GM21447 (cell line): ENCODE measurements around the gene MICALL2.
A peak's percentile ranks its signal among the peaks of the same experiment; 100 is the strongest.

Source experiments
- ATAC-seq: cut with Tn5 transposase; IDR thresholded peaks from one replicate; pipeline ENCODE4 v1.9.1; 2021; ENCODE audit not compliant: unreplicated experiment

The MICALL2 gene

DNA sequence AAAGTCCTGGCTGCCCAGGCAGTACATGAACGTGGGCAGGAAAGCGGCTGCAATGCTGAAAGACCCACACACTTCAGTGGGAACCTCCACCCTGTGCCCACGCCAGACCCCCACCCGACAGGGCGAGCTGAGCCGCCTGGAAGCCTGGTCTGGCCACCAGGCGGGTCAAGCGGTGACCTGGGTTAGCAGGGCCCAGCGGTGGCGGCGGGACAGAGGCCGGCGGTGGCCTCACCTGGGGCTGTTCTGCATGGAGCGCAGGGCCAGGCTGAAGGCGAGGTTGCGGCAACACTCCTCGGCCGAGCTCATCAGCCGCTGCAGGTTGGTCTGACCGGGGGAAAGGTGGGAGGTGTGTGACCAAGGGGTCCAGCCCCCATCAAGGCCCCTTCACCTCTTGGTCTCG lies 11.6 kb upstream of the MICALL2 start:
- ATAC-seq = no peak

DNA sequence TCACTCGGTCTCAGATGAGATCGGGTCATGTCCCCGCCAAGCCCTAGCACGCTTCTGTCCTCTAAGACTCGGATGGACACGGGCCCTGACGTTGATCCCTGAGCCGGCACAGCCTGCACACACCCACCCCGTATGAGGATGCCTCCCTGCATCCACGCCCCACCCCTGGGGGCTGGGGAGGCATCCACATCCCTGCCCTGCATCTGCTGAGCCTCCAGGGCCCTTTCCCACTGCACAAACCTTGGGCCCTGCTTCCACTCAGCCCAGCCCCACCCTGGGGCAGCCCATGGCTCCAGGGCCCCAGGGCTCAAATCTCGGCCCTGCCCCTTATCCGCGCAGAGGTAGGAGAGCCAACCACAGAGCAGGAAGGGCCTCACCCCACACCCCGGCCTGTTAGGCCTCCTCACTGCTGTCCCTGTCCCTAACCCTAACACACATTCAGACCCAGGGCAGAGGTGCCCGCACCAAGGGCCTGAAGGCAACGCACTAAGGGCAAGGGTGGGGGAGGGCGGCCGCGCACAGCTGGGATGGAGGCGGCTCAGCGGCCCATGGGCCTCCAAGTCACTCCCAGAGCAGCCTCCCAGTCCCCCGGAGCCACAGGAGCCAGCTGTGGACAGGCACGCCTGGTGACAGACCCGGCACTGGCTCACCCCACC lies 9.5 kb upstream of the MICALL2 start:
- no peak for ATAC-seq

DNA sequence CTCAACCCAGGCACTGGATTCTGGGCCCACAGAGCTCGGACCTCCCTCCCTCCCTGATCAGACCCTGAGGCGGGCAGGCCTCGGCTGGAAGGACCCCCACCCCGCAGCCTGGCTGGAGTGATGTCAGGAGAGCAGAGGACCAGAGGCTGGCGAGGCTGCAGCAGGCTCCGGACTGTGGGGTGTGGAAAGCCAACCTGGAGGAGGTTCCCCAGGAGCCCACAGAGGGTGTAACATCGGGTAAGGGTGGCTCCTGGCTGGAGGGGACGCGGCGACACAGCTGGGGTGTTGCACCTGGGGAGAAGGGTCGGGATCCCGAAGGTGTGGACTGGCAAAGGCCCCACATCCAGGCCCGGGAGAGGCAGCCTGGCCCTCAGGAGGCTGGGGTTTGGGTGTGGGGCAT lies 8.9 kb upstream of the MICALL2 start:
- no peak for ATAC-seq

DNA sequence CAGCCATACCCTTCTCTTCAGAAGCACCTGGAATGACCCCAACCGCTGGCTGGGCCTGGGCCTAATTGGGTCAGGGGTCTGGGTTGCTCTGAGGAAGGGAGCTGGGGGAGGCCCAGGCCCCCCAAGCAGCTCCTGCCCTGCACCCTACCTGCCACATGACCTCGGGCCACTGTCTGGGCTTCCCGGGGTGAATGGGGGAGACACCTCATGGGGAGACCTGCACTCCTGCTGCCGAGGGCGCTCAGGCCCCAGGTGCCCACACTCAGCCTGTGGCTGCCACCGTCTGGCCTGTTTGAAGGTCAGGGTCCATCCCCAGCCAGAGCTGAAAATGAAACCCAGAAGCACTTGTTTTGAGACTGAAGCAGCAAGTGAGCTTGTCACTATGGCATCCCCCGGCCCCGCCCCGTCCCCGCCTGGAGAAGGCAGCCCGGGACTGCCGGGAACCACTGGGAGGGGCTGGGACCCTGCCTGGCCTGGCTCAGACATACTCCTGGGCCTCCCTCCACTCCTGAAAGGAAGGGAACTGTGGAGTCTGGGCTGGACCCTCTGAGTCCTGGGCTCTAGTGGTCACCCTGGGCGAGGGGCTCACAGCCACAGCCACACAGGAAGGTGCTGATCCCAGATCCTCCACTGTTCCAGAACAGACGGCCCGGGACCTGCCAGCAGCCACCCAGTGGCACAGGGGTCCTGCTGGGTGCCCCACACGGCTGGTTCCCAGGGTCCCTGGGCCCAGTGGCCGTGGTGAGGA lies 7.4 kb upstream of the MICALL2 start:
- no peak for ATAC-seq

DNA sequence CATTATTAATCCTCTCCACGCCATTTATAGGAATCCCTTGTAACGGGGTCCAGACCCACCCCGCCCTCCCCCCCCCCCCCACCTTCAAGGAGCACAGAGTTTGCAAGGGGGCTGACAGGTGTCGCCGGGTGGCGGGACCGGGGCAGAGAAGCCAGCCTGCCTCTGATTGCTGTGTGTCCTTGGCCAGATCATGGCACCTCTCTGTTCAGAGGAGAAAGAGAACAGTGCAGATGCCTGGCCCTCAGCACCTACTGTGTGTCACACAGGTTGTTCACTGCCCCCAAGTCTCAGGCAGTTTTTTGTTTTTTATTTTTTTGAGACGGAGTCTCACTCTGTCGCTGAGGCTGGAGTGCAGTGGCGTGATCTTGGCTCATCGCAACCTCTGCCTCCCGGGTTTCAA lies 5.4 kb upstream of the MICALL2 start:
- no peak for ATAC-seq

DNA sequence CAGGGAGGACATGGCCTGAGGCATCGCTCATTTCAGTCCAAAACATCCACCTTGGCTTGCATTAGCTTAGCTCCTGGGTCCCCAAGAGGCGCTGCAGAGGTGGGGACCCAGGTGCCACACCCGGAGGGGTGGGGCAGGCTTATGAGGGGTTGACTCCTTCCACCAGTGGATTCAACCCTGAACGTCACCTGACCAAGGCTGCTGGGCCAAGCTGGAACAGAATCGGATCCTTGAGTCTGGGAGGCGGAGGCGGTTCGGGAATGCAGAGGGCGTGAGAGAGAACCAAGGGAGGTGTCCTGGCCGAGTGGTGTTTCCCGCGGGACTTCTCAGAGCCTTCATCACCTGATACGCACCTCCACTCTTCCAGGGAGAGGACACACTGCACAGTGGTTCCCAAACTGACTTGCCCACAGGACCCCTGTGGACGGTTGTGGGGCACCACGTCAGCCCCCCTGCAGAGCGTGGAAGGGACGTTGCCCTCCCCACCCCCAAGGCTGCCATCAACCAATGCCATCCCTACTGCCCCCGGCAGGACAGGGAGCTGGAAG lies 4.5 kb upstream of the MICALL2 start:
- ATAC-seq = no peak

DNA sequence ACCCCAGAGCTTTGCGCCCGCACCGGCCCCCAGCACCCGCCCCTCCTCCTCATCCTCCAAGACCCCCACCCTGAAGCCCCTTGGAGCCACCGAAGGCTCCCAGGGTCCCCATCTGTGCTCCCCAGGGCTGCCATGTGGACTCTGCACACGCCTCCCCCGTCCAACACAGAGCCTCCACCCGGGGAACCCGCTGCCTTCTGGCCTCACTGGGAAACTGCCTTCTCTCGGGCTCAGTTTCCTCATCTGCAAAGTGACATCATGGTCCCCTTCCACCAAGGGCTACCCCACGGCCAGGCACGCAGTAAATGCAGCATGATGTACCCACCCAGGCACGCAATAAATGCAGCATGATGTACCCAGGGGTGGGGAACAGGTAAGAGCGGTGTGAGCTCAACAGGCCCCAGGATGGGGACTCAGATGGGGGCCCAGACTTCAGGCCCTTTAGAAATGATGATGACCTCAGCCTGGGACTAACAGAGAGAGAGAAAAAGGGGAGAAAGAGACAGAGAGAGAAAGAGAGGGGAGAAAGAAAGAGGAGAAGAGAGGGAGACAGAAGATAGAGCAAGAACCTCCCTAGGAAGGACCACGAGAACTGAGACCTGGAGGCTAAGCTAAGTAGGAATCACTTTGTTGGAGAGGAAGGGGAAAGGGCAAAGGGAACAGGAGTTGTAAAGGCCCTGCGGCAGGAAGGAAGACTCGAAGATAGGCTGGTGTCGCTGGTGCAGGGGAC lies 2.5 kb upstream of the MICALL2 start:
- no peak for ATAC-seq

DNA sequence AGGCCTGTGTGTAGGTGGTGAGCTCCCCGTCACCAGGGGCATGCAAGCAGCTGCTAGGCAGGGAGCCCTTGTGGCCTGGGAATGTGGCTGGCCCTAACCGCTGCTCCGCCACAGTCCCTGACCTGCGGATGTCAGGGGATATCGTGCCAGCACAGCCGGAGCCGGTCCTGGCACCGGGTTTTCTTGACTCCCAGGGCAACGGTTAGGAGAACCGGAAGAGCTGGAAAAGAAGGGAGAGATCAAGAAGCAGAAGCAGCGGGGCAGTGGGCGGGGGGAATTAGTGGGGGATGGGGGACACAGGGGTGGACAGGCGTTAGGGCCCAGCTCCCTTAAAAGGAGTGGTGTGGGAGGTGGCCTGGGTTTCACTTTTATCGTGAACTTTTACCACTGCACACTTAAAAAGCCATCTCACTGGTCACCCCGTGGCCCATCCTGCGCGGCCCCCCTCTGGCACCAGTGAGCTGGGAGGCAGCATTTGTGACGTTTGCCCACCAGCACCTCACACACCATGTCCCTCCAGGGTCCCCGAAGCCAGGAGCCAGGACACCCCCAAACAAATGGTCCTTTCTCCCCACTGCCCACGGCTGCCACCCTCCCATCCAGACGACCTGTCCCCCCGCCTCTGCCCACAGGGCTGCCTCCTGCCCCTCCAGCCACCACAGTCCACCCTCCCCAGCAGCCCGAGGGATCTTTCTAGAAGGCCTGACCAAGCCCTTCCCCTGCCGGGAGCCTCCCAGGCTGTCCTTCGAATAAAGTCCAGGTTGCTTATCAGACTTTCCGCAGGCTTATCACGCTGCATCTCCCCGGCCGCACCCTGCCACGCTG lies 1.8 kb upstream of the MICALL2 start:
- no peak for ATAC-seq

DNA sequence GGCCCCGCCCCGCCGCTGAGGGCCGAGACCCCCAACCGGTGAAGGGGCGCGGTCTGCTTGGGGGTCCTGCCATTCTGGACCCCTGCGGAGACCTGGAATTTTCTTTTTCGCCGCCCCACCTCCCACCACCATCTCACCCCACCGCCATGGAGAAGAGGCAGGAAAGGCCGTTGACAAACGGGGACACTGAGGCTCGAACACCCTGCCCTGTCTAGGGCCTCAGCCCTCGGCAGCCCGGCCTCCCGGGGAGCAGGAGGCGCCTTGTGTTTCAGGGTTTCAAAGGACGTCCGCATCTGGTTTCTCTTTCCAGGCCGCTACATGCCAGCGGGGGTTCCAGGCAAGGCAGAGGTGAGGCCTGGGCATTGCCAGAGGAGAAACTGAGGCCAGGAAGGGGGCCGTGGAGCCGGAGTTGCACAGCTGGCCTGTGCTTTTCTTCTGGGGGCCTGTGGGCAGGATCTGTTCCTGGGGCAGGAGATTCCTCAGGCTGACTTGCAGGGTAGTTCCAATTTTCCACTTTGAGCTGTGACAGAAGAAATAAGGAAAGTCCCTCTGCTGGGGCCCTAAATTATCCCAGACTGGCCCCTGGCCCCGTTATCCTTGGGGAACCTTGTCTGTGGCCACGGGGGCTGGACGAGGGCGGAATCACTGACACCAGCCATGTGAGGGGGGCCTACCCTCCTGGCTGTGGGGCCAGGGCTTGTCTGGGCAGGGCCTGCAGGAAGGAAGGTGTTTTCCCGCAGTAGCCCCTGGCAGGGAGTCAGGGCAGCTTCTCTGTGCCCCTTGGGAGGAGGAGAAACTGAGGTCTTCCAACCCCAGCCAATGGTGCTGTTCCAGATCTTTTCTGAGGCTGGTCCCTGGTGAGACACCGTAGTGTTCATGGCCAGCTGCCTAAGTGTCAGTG lies 900 bp upstream of the MICALL2 start:
- ATAC-seq = no peak

DNA sequence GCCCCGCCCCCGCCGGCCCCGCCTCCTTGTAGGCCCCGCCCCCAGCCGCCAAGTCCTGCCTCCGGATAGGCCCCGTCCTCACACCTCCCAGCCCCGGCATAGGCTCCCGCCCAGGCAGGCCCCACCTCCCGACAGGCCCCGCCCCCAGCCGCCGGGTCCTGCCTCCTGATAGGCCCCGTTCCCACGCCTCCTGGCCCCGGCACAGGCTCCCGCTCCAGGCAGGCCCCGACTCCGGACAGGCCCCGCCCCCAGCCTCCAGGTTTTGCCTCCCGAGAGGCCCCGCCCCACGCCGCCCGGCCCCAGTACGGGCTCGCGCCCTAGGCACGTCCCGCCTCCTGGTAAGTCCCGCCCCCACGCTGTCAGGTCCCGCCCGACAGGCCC lies 232 bp upstream of the MICALL2 start:
- peak; percentile 90 for ATAC-seq

DNA sequence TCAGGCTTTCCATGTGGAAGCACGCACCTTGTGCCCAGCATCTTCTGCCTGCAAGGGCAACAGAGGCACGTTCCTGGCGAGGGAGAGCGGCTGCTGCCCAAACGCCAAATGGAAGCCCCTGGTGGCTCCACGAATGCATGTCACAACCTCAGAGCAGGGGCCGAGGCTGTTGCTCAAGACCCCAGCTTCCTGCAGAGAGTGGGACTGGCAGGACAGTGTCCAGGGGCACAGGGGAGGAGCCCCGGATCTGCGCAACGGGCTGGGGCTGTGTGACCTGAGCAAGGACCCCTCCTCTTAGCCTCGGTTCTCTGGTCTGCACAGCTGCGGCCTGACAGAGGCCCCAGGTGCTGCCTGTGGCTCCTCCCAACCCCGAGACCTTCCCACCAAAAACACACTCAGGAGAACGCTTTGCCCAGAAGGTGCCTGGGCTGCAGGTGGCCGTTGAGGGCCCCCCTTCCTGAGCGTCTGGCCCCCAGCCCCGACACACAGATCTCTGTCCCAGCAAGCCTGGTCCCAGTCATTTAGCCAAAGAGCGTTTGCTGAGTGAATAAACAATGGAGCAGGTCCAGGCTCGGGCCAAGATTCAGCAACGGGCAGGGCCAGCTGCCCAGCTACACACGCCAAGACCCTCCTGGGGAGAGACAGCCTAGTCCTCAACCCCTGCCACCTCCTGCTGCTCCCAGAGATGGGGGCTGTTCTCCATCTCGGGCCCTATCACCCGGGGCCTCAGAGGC lies 1.2 kb downstream of the MICALL2 start:
- ATAC-seq = no peak

DNA sequence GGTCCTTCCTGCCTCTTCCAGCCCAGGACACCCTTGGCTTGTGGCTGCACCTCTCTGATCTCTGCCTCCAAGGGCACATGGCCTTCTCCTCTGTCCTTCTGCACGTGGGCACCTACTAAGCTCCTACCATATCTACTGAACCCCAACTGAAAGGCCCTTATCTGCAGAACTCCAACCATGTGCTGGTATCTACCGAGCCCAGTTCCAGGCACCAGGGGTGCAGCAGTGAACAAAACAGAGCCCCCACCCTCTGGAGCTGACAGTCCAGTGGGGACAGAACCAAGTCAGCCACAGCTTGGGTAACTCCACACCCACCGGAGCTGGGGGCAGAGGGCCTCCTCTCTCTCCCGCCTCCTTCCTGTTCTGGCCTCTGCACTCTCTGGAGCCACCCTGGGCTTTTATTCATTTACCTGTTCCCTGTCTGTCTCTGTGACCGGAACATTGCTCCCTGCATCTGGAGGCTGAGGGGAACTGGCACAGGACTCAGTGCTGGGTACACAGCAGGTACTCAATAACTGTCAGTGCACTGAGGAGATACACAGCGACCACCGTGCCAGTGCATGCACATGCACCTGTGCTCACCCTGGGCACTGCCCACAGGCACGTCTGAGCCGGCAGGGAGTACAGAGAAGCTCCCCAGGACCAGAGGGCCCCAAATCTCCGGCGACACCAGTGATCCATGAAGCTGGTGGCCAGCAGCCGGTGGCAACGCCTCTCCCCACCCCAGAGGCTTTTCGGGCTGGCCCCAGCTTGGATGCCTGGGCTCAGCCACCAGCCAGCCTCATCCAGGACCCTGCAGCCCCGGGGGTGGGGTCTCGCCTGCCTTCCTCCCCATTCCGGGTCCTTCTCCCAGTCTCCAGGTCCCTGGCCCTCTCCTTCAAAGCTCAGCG lies 2.0 kb downstream of the MICALL2 start:
- no peak for ATAC-seq

DNA sequence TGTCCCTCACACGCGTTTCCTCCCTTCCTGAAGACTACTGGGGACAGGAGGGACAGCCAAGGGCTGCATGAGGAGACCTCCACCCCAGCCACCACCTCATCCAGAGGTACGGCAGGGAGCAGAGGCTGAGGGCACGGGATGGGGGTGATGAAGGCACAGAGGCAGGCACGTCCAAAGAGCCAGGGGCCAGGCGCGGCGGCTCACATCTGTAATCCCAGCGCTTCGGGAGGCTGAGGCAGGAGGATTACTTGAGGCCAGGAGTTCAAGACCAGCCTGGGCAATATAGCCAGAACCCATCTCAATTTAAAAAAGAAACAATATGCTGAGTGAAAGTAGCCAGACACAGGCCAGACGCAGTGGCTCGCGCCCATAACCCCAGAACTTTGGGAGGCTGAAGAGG lies 3.3 kb downstream of the MICALL2 start:
- no peak for ATAC-seq

DNA sequence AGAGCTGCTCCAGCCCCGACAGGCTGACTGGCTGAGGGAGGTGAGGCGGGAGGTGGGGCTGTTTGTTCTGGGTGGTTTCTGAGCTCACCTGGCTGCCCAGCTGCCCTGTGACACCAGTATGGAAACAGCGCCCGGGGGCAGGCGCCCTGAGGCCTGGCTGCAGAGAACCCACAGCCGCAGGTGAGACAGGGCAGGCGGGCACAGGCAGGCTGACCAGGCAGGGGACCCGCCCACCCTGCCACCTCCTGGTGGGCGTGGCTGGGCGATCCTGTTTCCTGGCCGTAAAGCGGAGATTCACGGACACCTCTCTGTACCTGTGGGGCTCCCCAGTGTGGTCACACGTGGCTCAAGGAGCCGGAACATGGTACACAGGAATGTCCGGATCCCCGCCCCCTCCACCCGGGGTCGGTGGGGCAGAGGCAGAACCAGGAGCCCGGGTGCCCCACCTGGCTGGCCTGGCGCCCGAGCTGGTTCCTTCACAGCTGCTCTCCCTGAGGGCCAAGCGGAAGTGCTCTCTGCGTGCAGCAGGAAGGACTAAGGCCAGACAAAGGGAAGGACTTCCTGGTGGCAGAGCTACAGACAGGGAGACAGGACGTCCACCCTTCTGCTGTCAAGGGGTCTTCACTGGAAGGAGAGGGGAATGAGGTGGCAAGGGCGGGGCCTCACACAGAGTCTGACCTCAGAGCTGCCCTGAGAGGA lies 3.9 kb downstream of the MICALL2 start:
- no peak for ATAC-seq

DNA sequence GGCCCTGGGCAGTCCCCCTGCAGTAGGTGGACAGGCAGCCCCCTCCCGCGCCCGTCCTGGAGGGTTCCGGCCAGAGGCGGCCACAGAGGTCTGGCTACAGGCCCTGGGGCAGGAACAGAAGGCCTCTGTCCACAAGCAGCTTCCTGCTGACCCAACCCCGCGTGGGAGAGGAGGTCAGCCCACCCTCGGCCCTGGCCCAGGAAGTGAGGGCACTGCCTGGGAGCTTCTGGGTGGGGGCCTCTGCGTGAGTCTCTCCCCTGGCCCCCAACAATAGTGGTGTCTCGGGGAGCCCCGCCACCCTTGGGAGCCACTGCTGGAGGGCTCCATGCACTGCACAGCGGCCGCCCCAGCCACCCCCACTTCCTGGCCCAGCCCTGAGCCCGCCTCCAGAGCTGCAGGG lies 4.7 kb downstream of the MICALL2 start:
- ATAC-seq = no peak

DNA sequence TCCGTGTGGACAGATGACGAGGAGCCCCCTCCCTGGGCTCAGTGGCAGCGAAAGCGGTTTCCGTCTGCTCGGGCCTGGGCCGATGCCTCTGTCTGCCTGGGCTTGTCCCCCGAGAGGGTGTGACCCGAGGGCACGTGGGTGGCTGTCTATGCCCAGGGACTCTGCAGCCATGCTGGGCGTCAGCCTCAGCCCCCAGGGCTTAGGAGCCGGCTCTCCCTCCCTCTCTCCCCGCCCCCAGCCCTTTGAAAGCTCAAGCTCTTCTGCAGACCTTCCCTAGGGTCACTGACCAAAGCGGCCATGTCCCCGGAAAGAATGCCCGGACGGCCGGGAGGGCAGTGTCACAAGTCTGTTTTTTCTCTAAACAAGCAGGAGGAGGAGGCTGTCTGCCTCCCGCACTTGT lies 7.1 kb downstream of the MICALL2 start:
- ATAC-seq = no peak

DNA sequence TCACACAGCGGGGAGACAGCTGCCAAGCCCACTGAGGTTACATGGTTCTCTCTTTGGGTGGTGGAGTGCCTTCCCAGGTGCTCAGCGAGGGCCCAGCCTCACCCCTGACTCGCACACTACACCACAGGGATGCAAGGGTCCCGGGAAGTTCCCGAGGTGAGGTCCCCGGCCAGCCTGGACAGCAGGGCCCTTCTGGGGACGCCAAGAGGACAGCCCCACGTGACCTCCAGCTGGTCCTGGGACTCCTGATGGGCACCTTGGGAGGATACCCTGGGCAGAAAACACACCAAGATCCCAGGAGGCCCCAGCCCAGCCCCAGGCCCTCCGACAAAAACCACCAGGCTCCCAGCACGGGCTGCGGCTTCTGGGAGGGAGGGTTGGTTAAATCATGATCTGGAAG lies 8.3 kb downstream of the MICALL2 start:
- ATAC-seq = no peak

DNA sequence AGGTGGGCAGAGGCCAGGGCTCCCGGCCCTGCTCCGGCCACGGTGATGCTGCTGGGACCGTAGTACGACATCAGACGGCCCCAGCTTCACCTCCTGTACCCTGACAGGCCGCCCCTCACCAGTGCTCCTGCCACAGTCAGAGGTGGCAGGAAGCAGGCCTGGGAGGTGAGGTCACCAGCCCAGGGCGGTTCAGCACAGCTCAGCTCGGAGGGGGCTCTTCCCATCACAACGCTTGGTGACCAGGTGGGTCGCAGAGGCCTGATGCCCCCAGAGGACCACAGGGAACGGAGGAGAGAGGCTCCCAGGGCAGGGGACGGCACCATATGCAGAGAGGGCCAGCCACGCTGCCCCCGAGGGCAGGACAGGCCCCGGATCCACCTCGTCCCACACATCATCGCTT lies 8.8 kb downstream of the MICALL2 start:
- ATAC-seq = no peak
